ENCODE measurements around the gene FOXP1.

DNA sequence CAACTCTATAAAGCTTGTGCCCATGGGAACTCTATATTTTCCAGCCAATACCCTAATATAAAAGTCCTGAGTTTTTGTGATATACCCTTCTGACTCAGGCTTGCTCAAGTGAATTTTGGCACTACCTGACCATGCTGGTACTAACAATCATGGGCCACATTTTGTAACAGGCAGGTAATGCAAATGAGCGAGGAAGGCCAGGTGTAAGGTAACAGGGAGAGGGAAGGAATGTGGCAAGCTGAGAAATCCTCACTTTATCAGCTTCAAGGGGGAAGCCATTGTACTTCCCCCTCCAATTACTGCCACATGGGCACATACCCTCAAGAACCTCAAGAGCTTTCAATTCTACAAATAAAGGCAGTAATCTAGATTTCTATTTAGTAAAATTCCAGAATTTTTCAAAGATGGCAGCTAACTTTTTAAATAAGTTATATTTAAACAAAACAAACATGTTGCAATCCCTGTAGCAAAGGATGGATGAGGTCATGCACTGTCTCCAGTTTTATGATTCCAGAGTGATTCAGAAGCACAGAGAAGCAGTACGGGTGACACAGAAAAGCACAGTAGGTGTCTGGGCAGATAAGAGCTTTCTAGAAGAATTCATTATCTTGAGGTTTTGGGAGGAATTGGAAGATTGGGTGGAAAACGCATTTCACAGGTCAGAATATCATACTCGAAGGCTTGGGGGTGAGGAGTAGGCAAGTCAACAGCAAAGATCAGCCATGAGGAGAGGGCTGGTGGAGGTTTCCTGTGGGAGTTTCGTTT, 87.6 kb downstream of the FOXP1 start:
- TF ChIP-seq, protein P1, sequence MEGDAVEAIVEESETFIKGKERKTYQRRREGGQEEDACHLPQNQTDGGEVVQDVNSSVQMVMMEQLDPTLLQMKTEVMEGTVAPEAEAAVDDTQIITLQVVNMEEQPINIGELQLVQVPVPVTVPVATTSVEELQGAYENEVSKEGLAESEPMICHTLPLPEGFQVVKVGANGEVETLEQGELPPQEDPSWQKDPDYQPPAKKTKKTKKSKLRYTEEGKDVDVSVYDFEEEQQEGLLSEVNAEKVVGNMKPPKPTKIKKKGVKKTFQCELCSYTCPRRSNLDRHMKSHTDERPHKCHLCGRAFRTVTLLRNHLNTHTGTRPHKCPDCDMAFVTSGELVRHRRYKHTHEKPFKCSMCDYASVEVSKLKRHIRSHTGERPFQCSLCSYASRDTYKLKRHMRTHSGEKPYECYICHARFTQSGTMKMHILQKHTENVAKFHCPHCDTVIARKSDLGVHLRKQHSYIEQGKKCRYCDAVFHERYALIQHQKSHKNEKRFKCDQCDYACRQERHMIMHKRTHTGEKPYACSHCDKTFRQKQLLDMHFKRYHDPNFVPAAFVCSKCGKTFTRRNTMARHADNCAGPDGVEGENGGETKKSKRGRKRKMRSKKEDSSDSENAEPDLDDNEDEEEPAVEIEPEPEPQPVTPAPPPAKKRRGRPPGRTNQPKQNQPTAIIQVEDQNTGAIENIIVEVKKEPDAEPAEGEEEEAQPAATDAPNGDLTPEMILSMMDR (IDR thresholded peaks at IDR 0.05): no peak
- TF ChIP-seq POLR2A (IDR thresholded peaks at IDR 0.05): no peak
- TF ChIP-seq EP300 (IDR thresholded peaks at IDR 0.05): no peak
